AG10803 (cell line): ENCODE results near the gene STUM.

ENCODE experiments used
- DNase-seq: peaks from one replicate; pipeline ENCODE4 v3.0.0; 2010; ENCODE audit warnings: low read depth
- H3K4me3 ChIP-seq: 2 replicates; pipeline ENCODE4 v1.5.1; 2011; ENCODE audit warnings: mild to moderate bottlenecking, low read length, control low read depth
- TF ChIP-seq, protein P1 (sequence below): conservative IDR thresholded peaks from 2 replicates; pipeline ENCODE4 v1.5.1; 2011; ENCODE audit warnings: mild to moderate bottlenecking, low read length, control low read depth, inconsistent platforms

STUM gene

DNA sequence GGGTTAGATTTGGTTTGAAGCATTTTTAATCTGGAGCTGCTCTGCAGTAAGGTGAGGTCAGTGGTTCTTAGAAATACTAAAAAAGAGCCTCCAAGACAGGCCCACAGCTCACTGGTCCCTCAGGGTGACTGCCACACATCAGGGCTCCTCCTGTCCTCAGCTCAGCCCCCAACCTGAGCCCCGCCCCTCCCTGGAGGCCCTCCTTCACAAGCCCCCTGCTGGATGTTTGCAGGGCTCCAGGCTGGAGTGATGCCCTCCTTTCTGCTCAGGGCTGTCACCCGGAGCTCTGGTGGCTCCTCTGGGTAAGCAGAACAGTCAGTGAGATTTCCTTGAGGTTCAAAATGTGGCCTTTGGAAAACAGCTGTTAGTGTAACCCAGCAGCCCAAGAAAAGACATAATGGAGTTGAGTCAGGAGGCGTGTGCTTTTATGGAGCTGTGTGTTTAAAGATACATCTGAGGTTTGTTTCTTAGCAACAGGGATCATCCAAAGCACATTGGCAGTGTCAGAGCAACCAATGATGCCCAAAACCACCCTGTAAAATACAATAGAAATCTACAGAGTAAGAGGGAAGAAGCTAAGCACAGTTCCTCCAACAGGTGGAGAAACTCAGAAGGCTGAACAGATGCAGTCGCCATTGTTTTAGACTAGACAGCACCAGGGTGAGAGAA lies 21.4 kb downstream of the STUM start:
- H3K4me3 ChIP-seq: no peak overlapping the region
- DNase-seq: no peak
- TF ChIP-seq, protein P1, sequence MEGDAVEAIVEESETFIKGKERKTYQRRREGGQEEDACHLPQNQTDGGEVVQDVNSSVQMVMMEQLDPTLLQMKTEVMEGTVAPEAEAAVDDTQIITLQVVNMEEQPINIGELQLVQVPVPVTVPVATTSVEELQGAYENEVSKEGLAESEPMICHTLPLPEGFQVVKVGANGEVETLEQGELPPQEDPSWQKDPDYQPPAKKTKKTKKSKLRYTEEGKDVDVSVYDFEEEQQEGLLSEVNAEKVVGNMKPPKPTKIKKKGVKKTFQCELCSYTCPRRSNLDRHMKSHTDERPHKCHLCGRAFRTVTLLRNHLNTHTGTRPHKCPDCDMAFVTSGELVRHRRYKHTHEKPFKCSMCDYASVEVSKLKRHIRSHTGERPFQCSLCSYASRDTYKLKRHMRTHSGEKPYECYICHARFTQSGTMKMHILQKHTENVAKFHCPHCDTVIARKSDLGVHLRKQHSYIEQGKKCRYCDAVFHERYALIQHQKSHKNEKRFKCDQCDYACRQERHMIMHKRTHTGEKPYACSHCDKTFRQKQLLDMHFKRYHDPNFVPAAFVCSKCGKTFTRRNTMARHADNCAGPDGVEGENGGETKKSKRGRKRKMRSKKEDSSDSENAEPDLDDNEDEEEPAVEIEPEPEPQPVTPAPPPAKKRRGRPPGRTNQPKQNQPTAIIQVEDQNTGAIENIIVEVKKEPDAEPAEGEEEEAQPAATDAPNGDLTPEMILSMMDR: no peak

DNA sequence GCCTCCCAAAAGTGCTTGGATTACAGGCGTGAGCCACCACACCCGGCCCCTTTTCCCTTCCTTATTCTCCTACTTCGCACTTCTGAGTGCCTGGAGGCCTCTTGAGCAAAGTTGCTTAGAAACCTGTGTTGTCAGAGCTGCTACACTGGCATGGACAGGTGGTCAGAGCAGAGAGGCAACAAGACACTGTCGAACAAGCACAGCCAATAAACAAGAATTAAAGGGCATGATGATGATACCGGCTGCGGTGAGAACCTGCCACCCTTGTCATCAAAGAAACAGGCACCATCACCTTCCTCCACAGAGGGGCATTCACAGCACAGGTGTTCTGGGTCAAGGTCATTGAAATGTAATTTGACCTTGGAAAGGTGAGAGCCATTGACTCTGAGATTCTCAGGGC lies 23.3 kb downstream of the STUM start:
- H3K4me3 ChIP-seq: no peak overlapping the region
- no peak for DNase-seq
- TF ChIP-seq, protein P1: no peak

DNA sequence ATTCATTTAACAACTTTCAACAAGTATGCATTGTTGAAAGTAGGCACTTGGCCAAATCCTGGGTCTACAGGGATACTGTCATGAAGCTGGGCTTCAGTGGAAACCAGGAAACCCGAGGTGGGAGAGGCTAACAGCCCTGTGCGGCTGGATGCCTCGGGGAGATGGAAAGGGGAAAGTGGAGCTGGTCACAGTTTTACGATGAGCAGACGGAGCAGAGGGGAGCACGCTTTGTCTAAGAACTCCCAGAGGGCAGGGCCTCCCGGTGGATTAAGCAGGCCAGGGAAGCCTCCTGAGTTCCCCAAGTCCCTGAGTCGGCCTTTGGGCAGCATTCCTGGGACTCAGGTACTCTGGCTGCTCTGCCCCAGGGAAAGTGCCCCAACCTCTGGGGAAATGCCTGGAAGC lies 23.8 kb downstream of the STUM start:
- no peak overlapping the region for H3K4me3 ChIP-seq
- TF ChIP-seq, protein P1: no peak
- no peak for DNase-seq

DNA sequence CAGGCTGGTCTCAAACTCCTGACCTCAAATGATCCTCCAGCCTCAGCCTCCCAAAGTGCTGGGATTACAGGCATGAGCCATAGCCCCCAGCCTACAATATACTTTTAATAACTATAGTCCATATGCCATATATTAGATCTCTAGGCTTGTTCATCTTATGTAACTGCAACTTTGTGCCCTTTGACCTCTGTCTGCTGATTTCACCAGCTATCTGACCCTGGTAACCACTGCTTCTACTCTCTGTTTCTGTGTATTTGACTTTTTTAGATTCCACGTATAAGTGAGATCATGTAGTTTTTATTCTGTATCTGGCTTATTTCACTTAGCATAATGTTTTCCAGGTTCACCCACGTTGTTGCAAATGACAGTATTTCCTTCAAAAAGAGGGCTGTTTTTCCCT lies 25.5 kb downstream of the STUM start:
- TF ChIP-seq, protein P1: no peak
- no peak overlapping the region for H3K4me3 ChIP-seq
- no peak for DNase-seq

DNA sequence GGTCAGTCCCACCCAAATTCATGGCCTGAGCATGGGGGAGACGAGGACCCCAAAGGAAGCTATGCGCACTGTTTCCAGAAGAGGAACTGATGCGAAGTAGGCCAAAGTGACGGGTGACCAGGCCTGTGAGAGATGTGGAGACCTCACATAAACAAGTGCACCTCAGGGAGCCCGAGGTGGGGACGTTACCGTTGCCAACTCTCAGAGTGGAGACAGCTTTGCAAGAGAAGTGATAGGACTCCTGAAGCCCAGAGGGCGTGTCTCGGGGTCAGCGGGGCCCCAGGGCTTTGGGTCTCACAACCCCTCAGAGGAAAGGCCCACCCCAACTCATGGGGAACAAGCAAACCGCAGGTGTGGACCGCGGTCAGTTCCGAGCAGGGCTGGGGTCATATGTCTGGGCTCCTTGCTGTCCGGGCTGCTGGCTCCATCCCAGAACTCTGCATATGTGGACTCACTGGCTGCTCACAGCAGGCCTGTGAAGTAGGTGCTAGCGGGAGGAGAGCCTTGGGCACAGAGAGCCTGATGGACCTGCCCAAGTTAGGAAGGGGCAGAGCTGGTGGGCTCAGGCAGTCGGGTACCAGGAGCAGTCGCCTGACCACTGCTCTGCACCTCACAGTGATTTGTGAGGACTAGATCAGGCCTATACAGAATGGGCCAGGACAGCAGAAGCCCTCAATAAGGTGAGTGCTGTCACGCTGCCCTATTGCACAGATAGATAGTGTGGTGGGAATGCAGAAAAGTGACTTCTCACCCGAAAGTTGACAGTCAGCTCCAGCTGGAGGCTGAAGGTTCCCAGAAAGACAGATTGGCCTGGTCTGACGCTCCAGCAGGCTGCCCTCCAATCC lies 26.2 kb downstream of the STUM start:
- TF ChIP-seq, protein P1: no peak
- no peak for DNase-seq
- H3K4me3 ChIP-seq: no peak overlapping the region

DNA sequence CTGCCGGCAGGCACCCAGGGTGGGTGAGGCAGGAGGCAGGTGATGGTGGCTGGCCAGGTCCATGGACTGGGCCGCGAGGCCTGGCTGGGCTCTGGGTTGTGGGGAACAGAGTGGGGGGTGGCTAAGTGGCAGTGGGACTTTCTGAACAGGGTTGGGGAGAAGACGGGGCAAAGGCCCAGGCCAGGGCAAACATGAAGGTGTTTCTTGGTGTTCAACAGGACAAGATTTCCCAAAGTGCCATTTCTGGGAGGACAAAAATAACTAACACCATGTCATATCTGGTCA lies 26.8 kb downstream of the STUM start:
- no peak for DNase-seq
- TF ChIP-seq, protein P1: no peak
- no peak overlapping the region for H3K4me3 ChIP-seq

DNA sequence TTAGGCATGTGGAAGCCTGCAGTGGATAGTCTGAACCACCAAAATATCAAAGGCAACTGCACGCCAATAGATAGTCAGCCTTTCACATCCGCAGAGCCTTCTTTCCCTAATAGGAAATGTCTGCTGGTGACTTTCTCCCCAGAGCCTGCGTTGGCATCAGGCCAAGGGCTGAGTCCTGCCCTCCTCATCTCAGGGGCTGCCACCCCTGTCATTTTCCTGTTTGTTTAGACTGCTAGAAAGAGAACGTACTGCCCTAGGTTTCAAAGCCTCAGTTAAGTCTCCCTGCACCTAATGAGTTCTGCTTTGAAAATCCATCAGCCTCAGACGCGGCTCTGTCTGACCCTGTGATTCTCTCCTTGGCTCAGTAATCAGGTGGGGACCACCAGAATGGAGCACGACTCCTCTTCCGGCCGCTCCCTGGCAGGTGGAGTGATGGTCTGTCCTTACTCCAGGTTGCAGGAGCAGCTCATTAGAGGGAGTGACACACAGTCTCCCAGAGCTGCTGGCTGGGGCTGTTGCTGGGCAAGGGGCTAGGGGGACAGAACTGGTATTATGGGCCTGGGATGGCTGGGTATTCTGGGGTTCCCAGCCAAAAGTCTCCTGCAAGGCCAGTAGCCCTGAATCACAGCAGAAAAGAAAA lies 27.3 kb downstream of the STUM start:
- H3K4me3 ChIP-seq: no peak overlapping the region
- TF ChIP-seq, protein P1: no peak
- DNase-seq: no peak
